ENCODE data around the gene IKBKG.

Gene IKBKG

GRCh38 chrX:154592505-154592904, 45.1 kb downstream of the IKBKG start:
- TF ChIP-seq CTCF (IDR thresholded peaks at IDR 0.05; ENCODE audit: insufficient read depth, low read depth, low read length, missing control alignments): no peak
- H3K4me3 ChIP-seq (ENCODE audit: low read depth, low read length): no peak overlapping the region
- no peak for DNase-seq (ENCODE audit: low read depth)

GRCh38 chrX:154593201-154593600, 45.8 kb downstream of the IKBKG start:
- no peak for TF ChIP-seq CTCF (IDR thresholded peaks at IDR 0.05; ENCODE audit: insufficient read depth, low read depth, low read length, missing control alignments)
- DNase-seq (ENCODE audit: low read depth): no peak
- H3K4me3 ChIP-seq (ENCODE audit: low read depth, low read length): no peak overlapping the region

- no peak for TF ChIP-seq CTCF (IDR thresholded peaks at IDR 0.05; ENCODE audit: insufficient read depth, low read depth, low read length, missing control alignments)
- H3K4me3 ChIP-seq (ENCODE audit: low read depth, low read length): no peak overlapping the region
- no peak for DNase-seq (ENCODE audit: low read depth)
These were observed 47.1 kb downstream of the IKBKG start for GRCh38 chrX:154594491-154594890.

- no peak for DNase-seq (ENCODE audit: low read depth)
- no peak overlapping the region for H3K4me3 ChIP-seq (ENCODE audit: low read depth, low read length)
- no peak for TF ChIP-seq CTCF (IDR thresholded peaks at IDR 0.05; ENCODE audit: insufficient read depth, low read depth, low read length, missing control alignments)
These were observed 48.3 kb downstream of the IKBKG start for GRCh38 chrX:154595559-154596249.

GRCh38 chrX:154596290-154596929, 49.0 kb downstream of the IKBKG start:
- H3K4me3 ChIP-seq (ENCODE audit: low read depth, low read length): no peak overlapping the region
- no peak for DNase-seq (ENCODE audit: low read depth)

GRCh38 chrX:154597221-154597620, 49.8 kb downstream of the IKBKG start:
- TF ChIP-seq CTCF (IDR thresholded peaks at IDR 0.05; ENCODE audit: insufficient read depth, low read depth, low read length, missing control alignments): no peak
- DNase-seq (ENCODE audit: low read depth): no peak

More at GRCh38 chrX:154596290-154596929, 49.0 kb downstream of the IKBKG start:
- TF ChIP-seq CTCF (IDR thresholded peaks at IDR 0.05; ENCODE audit: insufficient read depth, low read depth, low read length, missing control alignments): no peak

More at GRCh38 chrX:154597221-154597620, 49.8 kb downstream of the IKBKG start:
- H3K4me3 ChIP-seq (ENCODE audit: low read depth, low read length): no peak overlapping the region
